OCI-LY1 (cell line): Measurements from ENCODE around the gene FAM200C.

Experiments used
- CTCF ChIP-seq: fragments of 200-600 bp; sonication (generic), shearing (Covaris generic); IDR thresholded peaks from 2 replicates; pipeline ENCODE4 v1.5.1; 2017; ENCODE audit warnings: mild to moderate bottlenecking, antibody characterized with exemption, low read length, moderate library complexity, mixed read lengths
- EZH2 ChIP-seq: fragments of 200-600 bp; sonication (generic), shearing (Covaris generic); IDR thresholded peaks from 2 replicates; pipeline ENCODE4 v1.8.0; 2017; ENCODE audit warnings: borderline replicate concordance, mixed run types, mild to moderate bottlenecking, antibody characterized with exemption, low read length, moderate library complexity, mixed read lengths

- no peak for TF ChIP-seq CTCF
- no peak for TF ChIP-seq EZH2
These were observed 29.7 kb downstream of the FAM200C start, which contains the start of gene C1QTNF2 for GRCh38 chr5:160369990-160370712.
